HEK293T (cell line): Measurements from ENCODE around the gene KRTAP1-4.

Experiments
- ELF4 ChIP-seq: fragments of 450-650 bp; IDR thresholded peaks from 2 replicates; pipeline ENCODE4 v1.6.1; 2017; ENCODE audit warnings: antibody characterized with exemption
- FOXK2 ChIP-seq: fragments of 450-650 bp; IDR thresholded peaks from 2 replicates; pipeline ENCODE4 v1.6.1; 2016; ENCODE audit warnings: mild to moderate bottlenecking
- FOXM1 ChIP-seq: fragments of 450-650 bp; IDR thresholded peaks from 2 replicates; pipeline ENCODE4 v1.6.1; 2017; ENCODE audit warnings: mild to moderate bottlenecking, borderline replicate concordance
- HDGF ChIP-seq: fragments of 450-650 bp; IDR thresholded peaks from 2 replicates; pipeline ENCODE4 v1.6.1; 2017; ENCODE audit warnings: antibody characterized with exemption, borderline replicate concordance
- NFRKB ChIP-seq: fragments of 450-650 bp; IDR thresholded peaks from 2 replicates; pipeline ENCODE4 v1.6.1; 2016; ENCODE audit warnings: mild to moderate bottlenecking, moderate library complexity
- SUZ12 ChIP-seq: fragments of 450-650 bp; IDR thresholded peaks from 2 replicates; pipeline ENCODE4 v1.6.1; 2016; ENCODE audit warnings: mild to moderate bottlenecking
- ZNF384 ChIP-seq: fragments of 450-650 bp; IDR thresholded peaks from 2 replicates; pipeline ENCODE4 v1.6.1; 2016

- TF ChIP-seq HDGF (no peak), ELF4 (no peak), NFRKB (no peak), FOXM1 (no peak), SUZ12 (no peak), ZNF384 (no peak), FOXK2 (no peak)
These were observed 36.2 kb downstream of the KRTAP1-4 start, which contains the start of gene KRTAP3-3 for GRCh38 chr17:40993839-40994238.
